B cell (primary cell): Measurements from ENCODE around the gene SLC25A25. TPM values are rescaled to one million over a fixed set of nuclear protein-coding genes. Genes with fewer than 3 reads are reported as not detected.

Experiments
- ATAC-seq: fragments of 200-7000 bp; cut with Tn5 transposase; one replicate; pipeline ENCODE4 v1.10.0; 2021; ENCODE audit warnings: low read depth, mild to moderate bottlenecking, moderate number of reproducible peaks, moderate library complexity
- CTCF ChIA-PET: fragments of 350-600 bp; sonication (Branson Sonifier 250); formaldehyde crosslinking; loops from one replicate; lab custom pipeline; 2021; ENCODE audit warnings: antibody characterized with exemption, inconsistent platforms; lab: Charles Lee
- POLR2A ChIA-PET: fragments of 350-600 bp; sonication (Branson Sonifier 250); formaldehyde crosslinking; loops from one replicate; lab custom pipeline; 2021; ENCODE audit warnings: antibody characterized with exemption; lab: Charles Lee
- DNase-seq: peaks from one replicate; pipeline ENCODE4 v3.0.0; 2013
- H2AFZ ChIP-seq: 2 replicates; pipeline ENCODE4 v1.6.1; 2012; ENCODE audit warnings: mild to moderate bottlenecking, low read depth, low read length; ENCODE audit not compliant: insufficient read depth, poor library complexity, severe bottlenecking
- H3K27ac ChIP-seq, 2 donors: 1 replicate in 1 of 2; 2 replicates in 1 of 2; pipeline ENCODE4 v1.5.1; 2012 to 2013; ENCODE audit warnings: low read length in 2 of 2, mild to moderate bottlenecking in 2 of 2, moderate library complexity in 1 of 2
- H3K27me3 ChIP-seq, 4 experiments: fragments of 200-600 bp in 1 of 4; sonication (generic) in 1 of 4; replicated peaks in 1 of 4; 1 replicate in 2 of 4; 2 replicates in 2 of 4; pipeline versions ENCODE4 v1.6.1 to v1.7.0; 2013 to 2016; ENCODE audit warnings: low read length in 3 of 4, mild to moderate bottlenecking in 2 of 4, mixed read lengths in 1 of 4, moderate library complexity in 1 of 4; ENCODE audit not compliant: insufficient read depth in 4 of 4, control insufficient read depth in 3 of 4; ENCODE audit errors: control extremely low read depth in 1 of 4
- H3K36me3 ChIP-seq, 2 experiments: replicated peaks in 1 of 2; 1 replicate in 1 of 2; 2 replicates in 1 of 2; pipeline versions ENCODE4 v1.6.1 to v1.7.1; 2013; ENCODE audit warnings: low read length in 1 of 2; ENCODE audit not compliant: insufficient read depth in 2 of 2, control insufficient read depth in 1 of 2; ENCODE audit errors: control extremely low read depth in 1 of 2, extremely low read depth in 1 of 2
- H3K4me1 ChIP-seq, 2 donors: fragments of 200-600 bp in 1 of 2; sonication (generic) in 1 of 2; 1 replicate in 1 of 2; 2 replicates in 1 of 2; pipeline versions ENCODE4 v1.5.1 to v1.6.1; 2013 to 2017; ENCODE audit warnings: low read length in 2 of 2; ENCODE audit not compliant: control insufficient read depth in 2 of 2, insufficient read depth in 2 of 2
- H3K4me2 ChIP-seq: replicated peaks from 2 replicates; pipeline ENCODE3; 2012; ENCODE audit warnings: mild to moderate bottlenecking, low read depth, low read length; ENCODE audit not compliant: poor library complexity, severe bottlenecking
- H3K4me3 ChIP-seq, 5 experiments: fragments of 200-600 bp in 1 of 5; sonication (generic) in 1 of 5; 1 replicate in 3 of 5; 2 replicates in 2 of 5; pipeline versions ENCODE4 v1.5.1 to v1.7.0; 2011 to 2016; ENCODE audit warnings: low read length in 4 of 5, mild to moderate bottlenecking in 4 of 5, low read depth in 2 of 5, control low read depth in 1 of 5, moderate library complexity in 1 of 5; ENCODE audit not compliant: insufficient read depth in 1 of 5; ENCODE audit errors: control extremely low read depth in 1 of 5, extremely low read depth in 1 of 5
- H3K79me2 ChIP-seq: fragments of 200-600 bp; sonication (generic); one replicate; pipeline ENCODE4 v1.6.0; 2016; ENCODE audit warnings: low read length; ENCODE audit not compliant: control insufficient read depth, insufficient read depth
- H3K9ac ChIP-seq: fragments of 200-600 bp; sonication (generic); 2 replicates; pipeline ENCODE4 v1.6.1; 2017; ENCODE audit warnings: mild to moderate bottlenecking, low read length, moderate library complexity
- H3K9me3 ChIP-seq, 3 donors: one replicate each; pipeline versions ENCODE4 v1.6.1 to v1.7.1; 2013; ENCODE audit warnings: low read length in 2 of 3; ENCODE audit not compliant: control insufficient read depth in 2 of 3, insufficient read depth in 1 of 3; ENCODE audit errors: control extremely low read depth in 1 of 3
- H4K20me1 ChIP-seq: 2 replicates; pipeline ENCODE4 v1.6.0; 2012; ENCODE audit warnings: mild to moderate bottlenecking, low read length; ENCODE audit not compliant: insufficient read depth, control insufficient read depth, poor library complexity, severe bottlenecking
- H3K27ac Mint-ChIP-seq: one replicate; pipeline ENCODE4 v1.8.0; 2021; ENCODE audit warnings: mixed read lengths
- H3K27me3 Mint-ChIP-seq: one replicate; pipeline ENCODE4 v1.8.0; 2021; ENCODE audit warnings: mixed read lengths
- H3K4me1 Mint-ChIP-seq: one replicate; pipeline ENCODE4 v1.8.0; 2021; ENCODE audit warnings: mixed read lengths
- H3K4me3 Mint-ChIP-seq: one replicate; pipeline ENCODE4 v1.8.0; 2021; ENCODE audit warnings: mixed read lengths
- H3K9me3 Mint-ChIP-seq: one replicate; pipeline ENCODE4 v1.8.0; 2022; ENCODE audit warnings: mixed read lengths; ENCODE audit not compliant: insufficient read depth
- EZH2 ChIP-seq: IDR thresholded peaks from 2 replicates; pipeline ENCODE4 v1.6.1; 2012; ENCODE audit warnings: borderline replicate concordance, low read depth, mild to moderate bottlenecking, moderate library complexity, low read length; ENCODE audit not compliant: insufficient read depth, poor library complexity, severe bottlenecking
- WGBS: methylation state at CpG from one replicate; pipeline ENCODE4 v1.1.5; 2013; ENCODE audit warnings: missing lambda C conversion rate; ENCODE audit not compliant: insufficient coverage; 5-methylcytosine and 5-hydroxymethylcytosine counted together
- intact Hi-C: fragments of 100-400 bp; cut with micrococcal nuclease; formaldehyde crosslinking; loops from one replicate; pipeline ENCODE4 v1.10.0; 2022
- polyA plus RNA-seq: library from polyadenylated mRNA; depleted of rRNA; stranded (reverse); fragments of >200 nt; gene quantifications from 2 replicates; pipeline ENCODE4 v1.2.3, GENCODE V29; 2012
- total RNA-seq, 2 donors: library from RNA; stranded (reverse); fragments of 120-200 nt in 1 of 2; gene quantifications; 1 replicate in 1 of 2; 2 replicates in 1 of 2; pipeline versions ENCODE4 v1.2.3 to v1.2.4, GENCODE V29; 2013 to 2022
- TF ChIP-seq, protein P1 (sequence below): fragments of 200-600 bp; IDR thresholded peaks from one replicate; pipeline ENCODE4 v1.8.0; 2022; ENCODE audit warnings: antibody characterized with exemption, mild to moderate bottlenecking

Gene SLC25A25
- total and polyA plus RNA-seq, 2 donors (not counting 1 experiment from before 2014, with no cell fraction given) = 12.1 to 18.6 TPM

DNA sequence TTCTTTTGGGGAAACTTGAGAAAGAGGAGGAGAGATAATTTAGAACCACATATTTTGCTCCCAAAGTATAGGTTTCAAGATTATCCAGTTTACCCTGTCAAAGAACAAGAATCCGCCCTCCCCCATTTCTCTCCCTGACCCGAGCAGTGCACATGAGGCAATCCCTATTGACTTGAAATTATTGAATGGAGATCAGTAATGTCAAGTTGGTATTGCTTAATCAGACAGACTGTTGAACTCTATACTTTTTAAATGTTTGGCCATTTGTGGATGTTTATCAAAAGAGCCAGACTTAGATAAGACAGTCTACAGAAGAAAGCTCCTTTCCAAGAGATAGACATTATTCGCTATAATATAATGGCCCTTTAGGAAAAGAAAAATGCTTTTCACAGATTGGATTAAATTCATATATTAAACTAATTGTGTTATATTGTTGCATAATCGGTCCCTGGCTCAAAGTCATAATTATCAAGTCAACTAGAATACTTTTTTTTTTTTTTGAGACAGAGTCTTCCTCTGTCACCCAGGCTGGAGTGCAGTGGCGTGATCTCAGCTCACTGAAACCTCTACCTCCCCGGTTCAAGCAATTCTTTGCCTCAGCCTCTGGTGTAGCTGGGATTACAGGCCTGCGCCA lies 5.3 kb downstream of the SLC25A25 start:
- CTCF ChIA-PET = interaction anchor here (1.2 to 2.1 kb wide), 7 partner anchors 9 to 129 kb away, joined by 4 to 11 read pairs (median 8); no protein-coding TSS in a partner anchor
- H3K4me1 Mint-ChIP-seq = peaks cover 55% of the 10 kb centered on the region

More for the DNA sequence above, 5.3 kb downstream of the SLC25A25 start:
- Histone ChIP-seq H3K79me2 (peaks cover 83% of the 10 kb centered on the region), H3K27me3 (no peaks in the 10 kb centered on the region), H3K4me1 (peaks cover 52 to 57% of the 10 kb centered on the region in 2 donors), H3K9ac (peak overlapping the region; percentile 52), H3K27ac (peak overlapping the region; percentile 95 to 96), H4K20me1 (peaks cover 4% of the 10 kb centered on the region), H3K9me3 (no peaks in the 10 kb centered on the region), H3K4me2 (peak overlapping the region; percentile 71), H3K36me3 (no peaks in the 10 kb centered on the region), H3K4me3 (peak overlapping the region in 1 of 5 experiments; percentile 66), H2AFZ (no peak overlapping the region)
- no peak for TF ChIP-seq EZH2
- TF ChIP-seq, protein P1, sequence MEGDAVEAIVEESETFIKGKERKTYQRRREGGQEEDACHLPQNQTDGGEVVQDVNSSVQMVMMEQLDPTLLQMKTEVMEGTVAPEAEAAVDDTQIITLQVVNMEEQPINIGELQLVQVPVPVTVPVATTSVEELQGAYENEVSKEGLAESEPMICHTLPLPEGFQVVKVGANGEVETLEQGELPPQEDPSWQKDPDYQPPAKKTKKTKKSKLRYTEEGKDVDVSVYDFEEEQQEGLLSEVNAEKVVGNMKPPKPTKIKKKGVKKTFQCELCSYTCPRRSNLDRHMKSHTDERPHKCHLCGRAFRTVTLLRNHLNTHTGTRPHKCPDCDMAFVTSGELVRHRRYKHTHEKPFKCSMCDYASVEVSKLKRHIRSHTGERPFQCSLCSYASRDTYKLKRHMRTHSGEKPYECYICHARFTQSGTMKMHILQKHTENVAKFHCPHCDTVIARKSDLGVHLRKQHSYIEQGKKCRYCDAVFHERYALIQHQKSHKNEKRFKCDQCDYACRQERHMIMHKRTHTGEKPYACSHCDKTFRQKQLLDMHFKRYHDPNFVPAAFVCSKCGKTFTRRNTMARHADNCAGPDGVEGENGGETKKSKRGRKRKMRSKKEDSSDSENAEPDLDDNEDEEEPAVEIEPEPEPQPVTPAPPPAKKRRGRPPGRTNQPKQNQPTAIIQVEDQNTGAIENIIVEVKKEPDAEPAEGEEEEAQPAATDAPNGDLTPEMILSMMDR = no peak
- Mint-ChIP-seq H3K27ac (peak overlapping the region; percentile 94), H3K4me3 (peak overlapping the region; percentile 80), H3K9me3 (no peaks in the 10 kb centered on the region), H3K27me3 (no peaks in the 10 kb centered on the region)
- DNase-seq (no peak), ATAC-seq (no peak)
- POLR2A ChIA-PET = interaction anchor here (0.5 to 1.0 kb wide), 4 partner anchors 10 to 147 kb away, joined by 3 to 5 read pairs (median 4); partner anchors contain the start of gene PTGES2
- WGBS = 92% methylated on average over 2 of the region's 7 CpGs
- intact Hi-C loops = no loop called here
